ENCODE measurements around the gene AKT1S1.

DNA sequence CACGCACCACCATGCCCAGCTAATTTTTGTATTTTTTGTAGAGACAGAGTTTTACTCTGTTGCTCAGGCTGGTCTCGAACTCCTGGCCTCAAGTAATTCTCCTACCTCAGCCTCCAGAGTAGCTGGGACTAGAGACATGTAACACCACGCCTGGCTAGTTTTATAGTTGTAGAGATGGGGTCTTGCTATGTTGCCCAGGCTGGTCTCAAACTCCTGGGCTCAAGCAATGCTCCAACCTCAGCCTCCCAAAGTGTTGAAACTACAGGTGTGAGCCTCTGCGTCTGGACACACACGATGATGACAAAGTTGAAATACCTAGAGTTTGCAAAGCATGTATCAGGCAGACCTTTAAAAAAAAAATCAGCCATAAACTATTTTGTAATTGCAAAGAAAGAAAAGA lies 30.7 kb downstream of the AKT1S1 start:
- TF ChIP-seq HMG20A (CRISPR knock-in tag; IDR thresholded peaks at IDR 0.05; ENCODE audit: borderline replicate concordance) (no peak), HNRNPLL (IDR thresholded peaks at IDR 0.05; ENCODE audit: low read depth, low read length, poor library complexity, severe bottlenecking) (no peak)
- TF ChIP-seq, protein P1, sequence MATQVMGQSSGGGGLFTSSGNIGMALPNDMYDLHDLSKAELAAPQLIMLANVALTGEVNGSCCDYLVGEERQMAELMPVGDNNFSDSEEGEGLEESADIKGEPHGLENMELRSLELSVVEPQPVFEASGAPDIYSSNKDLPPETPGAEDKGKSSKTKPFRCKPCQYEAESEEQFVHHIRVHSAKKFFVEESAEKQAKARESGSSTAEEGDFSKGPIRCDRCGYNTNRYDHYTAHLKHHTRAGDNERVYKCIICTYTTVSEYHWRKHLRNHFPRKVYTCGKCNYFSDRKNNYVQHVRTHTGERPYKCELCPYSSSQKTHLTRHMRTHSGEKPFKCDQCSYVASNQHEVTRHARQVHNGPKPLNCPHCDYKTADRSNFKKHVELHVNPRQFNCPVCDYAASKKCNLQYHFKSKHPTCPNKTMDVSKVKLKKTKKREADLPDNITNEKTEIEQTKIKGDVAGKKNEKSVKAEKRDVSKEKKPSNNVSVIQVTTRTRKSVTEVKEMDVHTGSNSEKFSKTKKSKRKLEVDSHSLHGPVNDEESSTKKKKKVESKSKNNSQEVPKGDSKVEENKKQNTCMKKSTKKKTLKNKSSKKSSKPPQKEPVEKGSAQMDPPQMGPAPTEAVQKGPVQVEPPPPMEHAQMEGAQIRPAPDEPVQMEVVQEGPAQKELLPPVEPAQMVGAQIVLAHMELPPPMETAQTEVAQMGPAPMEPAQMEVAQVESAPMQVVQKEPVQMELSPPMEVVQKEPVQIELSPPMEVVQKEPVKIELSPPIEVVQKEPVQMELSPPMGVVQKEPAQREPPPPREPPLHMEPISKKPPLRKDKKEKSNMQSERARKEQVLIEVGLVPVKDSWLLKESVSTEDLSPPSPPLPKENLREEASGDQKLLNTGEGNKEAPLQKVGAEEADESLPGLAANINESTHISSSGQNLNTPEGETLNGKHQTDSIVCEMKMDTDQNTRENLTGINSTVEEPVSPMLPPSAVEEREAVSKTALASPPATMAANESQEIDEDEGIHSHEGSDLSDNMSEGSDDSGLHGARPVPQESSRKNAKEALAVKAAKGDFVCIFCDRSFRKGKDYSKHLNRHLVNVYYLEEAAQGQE (IDR thresholded peaks at IDR 0.05; ENCODE audit: borderline replicate concordance in 1 of 2, low read depth in 1 of 2, low read length in 2 of 2), result no peak
